Activated naive CD4-positive, alpha-beta T cell treated with anti-CD3 and anti-CD28 coated beads, Interleukin-2, amount 50 U/mL, for 72 hours (primary cell): ENCODE measurements around the gene SMG7. TPM values are rescaled to one million over a fixed set of nuclear protein-coding genes. Genes with fewer than 3 reads are reported as not detected.
A peak's percentile ranks its signal among the peaks of the same experiment; 100 is the strongest.

Experiments
- ATAC-seq, 2 donors: fragments of 150-1000 bp; cut with Tn5 transposase; 2 replicates each; pipeline ENCODE4 v1.10.0; 2021; ENCODE audit warnings: mild to moderate bottlenecking in 2 of 2, moderate library complexity in 2 of 2
- DNase-seq, 2 donors: peaks; one replicate each; pipeline ENCODE4 v3.0.0; 2021 to 2022; ENCODE audit warnings: low spot score in 2 of 2
- H3K27ac Mint-ChIP-seq, 2 donors: one replicate each; pipeline ENCODE4 v1.8.0; 2022; ENCODE audit warnings: mild to moderate bottlenecking in 2 of 2, mixed read lengths in 2 of 2
- H3K36me3 Mint-ChIP-seq, 2 donors: one replicate each; pipeline ENCODE4 v1.8.0; 2022; ENCODE audit warnings: mixed read lengths in 2 of 2
- H3K9me3 Mint-ChIP-seq, 2 donors: one replicate each; pipeline ENCODE4 v1.8.0; 2022; ENCODE audit warnings: mixed read lengths in 2 of 2
- total RNA-seq, 2 donors: library from RNA; stranded (reverse); gene quantifications; one replicate each; pipeline ENCODE4 v1.2.3, GENCODE V29; 2022

The SMG7 gene
- total RNA-seq, 2 donors from 2014 or later: 60.9 to 63.4 TPM

- no peak for DNase-seq
- H3K9me3 Mint-ChIP-seq: no peaks in the 10 kb centered on the region
- no peaks in the 10 kb centered on the region for H3K36me3 Mint-ChIP-seq
- ATAC-seq: no peak
- H3K27ac Mint-ChIP-seq: no peak overlapping the region
Measured at GRCh38 chr1:183566026-183566425, 93.7 kb downstream of the SMG7 start.

GRCh38 chr1:183567584-183567983, 95.3 kb downstream of the SMG7 start:
- DNase-seq: no peak
- peak; percentile 23 to 53 for ATAC-seq
- Mint-ChIP-seq H3K9me3 (no peaks in the 10 kb centered on the region), H3K36me3 (no peaks in the 10 kb centered on the region), H3K27ac (peak overlapping the region in 1 of 2 donors; percentile 84)

- no peaks in the 10 kb centered on the region for H3K36me3 Mint-ChIP-seq
Measured at GRCh38 chr1:183568176-183569021, 96.1 kb downstream of the SMG7 start.

GRCh38 chr1:183569141-183569540, 96.8 kb downstream of the SMG7 start:
- peak in 1 of 2 donors; percentile 25 for DNase-seq
- peak; percentile 73 to 87 for ATAC-seq
- H3K36me3 Mint-ChIP-seq: no peaks in the 10 kb centered on the region
- no peaks in the 10 kb centered on the region for H3K9me3 Mint-ChIP-seq
- peak overlapping the region in 1 of 2 donors; percentile 53 for H3K27ac Mint-ChIP-seq

More at GRCh38 chr1:183568176-183569021, 96.1 kb downstream of the SMG7 start:
- no peaks in the 10 kb centered on the region for H3K9me3 Mint-ChIP-seq
- ATAC-seq: no peak
- peak overlapping the region in 1 of 2 donors; percentile 53 for H3K27ac Mint-ChIP-seq
- DNase-seq: no peak

GRCh38 chr1:183569801-183570200, 97.5 kb downstream of the SMG7 start:
- ATAC-seq (no peak), DNase-seq (no peak)
- H3K9me3 Mint-ChIP-seq: no peaks in the 10 kb centered on the region
- peak overlapping the region; percentile 40 to 79 for H3K27ac Mint-ChIP-seq
- no peaks in the 10 kb centered on the region for H3K36me3 Mint-ChIP-seq

GRCh38 chr1:183570451-183570850, 98.2 kb downstream of the SMG7 start:
- H3K27ac Mint-ChIP-seq: peak overlapping the region in 1 of 2 donors; percentile 40
- ATAC-seq (no peak), DNase-seq (no peak)
- H3K9me3 Mint-ChIP-seq: no peaks in the 10 kb centered on the region
- no peaks in the 10 kb centered on the region for H3K36me3 Mint-ChIP-seq

- no peaks in the 10 kb centered on the region for H3K36me3 Mint-ChIP-seq
- ATAC-seq (no peak), DNase-seq (no peak)
- peak overlapping the region in 1 of 2 donors; percentile 69 for H3K27ac Mint-ChIP-seq
- no peaks in the 10 kb centered on the region for H3K9me3 Mint-ChIP-seq
Measured at GRCh38 chr1:183571678-183572268, 99.5 kb downstream of the SMG7 start.

- H3K27ac Mint-ChIP-seq: no peak overlapping the region
- no peaks in the 10 kb centered on the region for H3K36me3 Mint-ChIP-seq
Measured at GRCh38 chr1:183572721-183573120, 100.4 kb downstream of the SMG7 start.

GRCh38 chr1:183575606-183576005, 103.3 kb downstream of the SMG7 start:
- H3K36me3 Mint-ChIP-seq: no peaks in the 10 kb centered on the region

More at GRCh38 chr1:183572721-183573120, 100.4 kb downstream of the SMG7 start:
- ATAC-seq (no peak), DNase-seq (no peak)
- no peaks in the 10 kb centered on the region for H3K9me3 Mint-ChIP-seq

GRCh38 chr1:183576537-183576936, 104.2 kb downstream of the SMG7 start:
- Mint-ChIP-seq H3K9me3 (no peaks in the 10 kb centered on the region), H3K36me3 (no peaks in the 10 kb centered on the region), H3K27ac (no peak overlapping the region)
- no peak for ATAC-seq
- no peak for DNase-seq

More at GRCh38 chr1:183575606-183576005, 103.3 kb downstream of the SMG7 start:
- no peaks in the 10 kb centered on the region for H3K9me3 Mint-ChIP-seq
- no peak overlapping the region for H3K27ac Mint-ChIP-seq
- ATAC-seq (no peak), DNase-seq (no peak)

- ATAC-seq (no peak), DNase-seq (no peak)
- no peak overlapping the region for H3K27ac Mint-ChIP-seq
- H3K36me3 Mint-ChIP-seq: no peaks in the 10 kb centered on the region
- H3K9me3 Mint-ChIP-seq: no peaks in the 10 kb centered on the region
Measured at GRCh38 chr1:183577897-183578465, 105.7 kb downstream of the SMG7 start.

- H3K36me3 Mint-ChIP-seq: no peaks in the 10 kb centered on the region
- no peak overlapping the region for H3K27ac Mint-ChIP-seq
- H3K9me3 Mint-ChIP-seq: no peaks in the 10 kb centered on the region
- DNase-seq: no peak
- no peak for ATAC-seq
Measured at GRCh38 chr1:183578856-183579255, 106.6 kb downstream of the SMG7 start.

- Mint-ChIP-seq H3K27ac (peak overlapping the region in 1 of 2 donors; percentile 38), H3K36me3 (no peaks in the 10 kb centered on the region), H3K9me3 (no peaks in the 10 kb centered on the region)
- DNase-seq (no peak), ATAC-seq (peak; percentile 25 to 41)
Measured at GRCh38 chr1:183580281-183580682, 108.0 kb downstream of the SMG7 start.

- ATAC-seq: no peak
- Mint-ChIP-seq H3K9me3 (no peaks in the 10 kb centered on the region), H3K36me3 (no peaks in the 10 kb centered on the region), H3K27ac (no peak overlapping the region)
- no peak for DNase-seq
Measured at GRCh38 chr1:183582021-183582713, 109.9 kb downstream of the SMG7 start.

- Mint-ChIP-seq H3K9me3 (no peaks in the 10 kb centered on the region), H3K36me3 (no peaks in the 10 kb centered on the region), H3K27ac (no peak overlapping the region)
- ATAC-seq (no peak), DNase-seq (no peak)
Measured at GRCh38 chr1:183583466-183583865, 111.2 kb downstream of the SMG7 start.

- DNase-seq (no peak), ATAC-seq (no peak)
- Mint-ChIP-seq H3K9me3 (no peaks in the 10 kb centered on the region), H3K36me3 (no peaks in the 10 kb centered on the region), H3K27ac (no peak overlapping the region)
Measured at GRCh38 chr1:183584147-183584546, 111.8 kb downstream of the SMG7 start.

GRCh38 chr1:183585038-183585437, 112.7 kb downstream of the SMG7 start:
- DNase-seq (no peak), ATAC-seq (peak in 1 of 2 donors; percentile 60)
- Mint-ChIP-seq H3K36me3 (no peaks in the 10 kb centered on the region), H3K27ac (no peak overlapping the region), H3K9me3 (no peaks in the 10 kb centered on the region)
